Globus pallidus (tissue), 1 donor: ENCODE measurements around the gene LAMA5.

Experiments
- DNase-seq: peaks from one replicate; pipeline ENCODE4 v3.0.0-alpha.2; 2015; ENCODE audit warnings: low spot score

LAMA5 gene

DNA sequence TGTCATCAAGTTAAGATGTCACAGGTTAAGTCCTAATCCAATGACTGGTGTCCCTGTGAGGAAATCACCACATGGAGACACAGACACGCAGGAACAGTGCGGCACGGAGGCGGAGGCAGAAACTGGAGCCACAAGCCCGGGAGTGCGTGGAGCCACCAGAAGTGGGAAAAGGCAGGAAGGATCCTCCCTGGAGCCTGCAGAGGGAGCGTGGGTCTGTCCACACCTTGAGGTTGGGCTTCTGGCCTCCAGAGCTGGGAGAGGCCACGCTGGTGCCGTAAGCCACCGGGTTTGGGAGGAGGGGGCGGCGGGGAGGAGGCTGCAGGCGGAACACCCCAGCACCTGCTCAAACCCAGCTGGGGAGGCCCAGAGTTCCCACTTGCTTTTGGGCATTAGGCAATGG is 36.2 kb upstream of the LAMA5 start:
- no peak for DNase-seq

DNA sequence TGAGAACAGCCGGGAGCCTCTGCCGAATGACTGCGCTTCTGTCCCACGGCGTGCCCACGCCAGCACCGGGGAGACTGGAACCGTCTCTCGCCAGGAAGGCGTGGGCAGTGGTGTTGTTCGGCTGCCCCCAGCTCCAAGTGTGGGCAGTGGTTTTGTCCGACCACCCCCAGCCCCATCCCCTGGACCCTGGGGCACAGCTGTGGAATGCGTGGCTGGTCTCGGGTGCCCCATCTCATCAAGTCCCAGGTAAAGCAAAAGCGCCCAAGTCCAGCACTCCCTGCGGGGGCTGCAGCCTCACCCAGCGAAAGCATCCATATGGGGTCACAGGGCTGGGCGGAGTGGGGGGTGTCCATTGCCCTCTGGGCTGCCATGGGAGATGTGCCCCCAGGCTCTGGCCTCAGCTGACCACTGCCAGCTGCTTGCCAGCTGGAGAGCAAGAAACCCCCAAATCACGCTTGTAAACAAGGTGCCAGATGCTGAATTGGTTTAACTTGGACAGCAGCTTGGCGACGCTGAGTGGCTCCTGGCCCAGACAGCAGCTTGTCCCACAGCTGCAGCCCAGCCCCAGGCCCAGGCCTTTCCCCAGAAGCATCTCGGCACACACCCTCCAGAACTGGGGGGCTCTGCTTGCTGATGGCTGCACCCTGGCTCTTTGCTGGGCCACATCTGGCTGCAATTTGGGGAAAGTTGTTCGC is 35.5 kb upstream of the LAMA5 start:
- no peak for DNase-seq

DNA sequence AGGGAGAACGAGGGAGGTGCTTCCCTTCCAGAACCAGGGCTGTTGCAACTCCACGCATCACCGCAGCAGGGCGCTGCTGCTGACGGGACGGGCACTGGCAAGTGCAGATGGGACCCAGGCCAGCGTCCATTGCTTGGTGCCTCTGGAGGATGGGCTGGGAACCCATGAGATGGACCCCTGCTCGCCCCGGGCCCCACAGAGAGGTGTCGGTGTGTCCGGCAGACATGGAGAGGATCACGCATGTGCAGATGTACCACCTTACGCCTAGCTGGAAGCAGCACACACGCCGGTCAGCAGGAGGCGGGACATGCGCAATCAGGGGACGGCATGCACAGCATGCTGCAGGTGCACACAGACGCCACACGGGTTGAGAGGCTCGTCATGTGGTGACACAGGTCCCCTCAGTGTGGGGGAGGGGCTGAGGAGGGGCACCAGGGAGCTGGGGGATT is 34.2 kb upstream of the LAMA5 start:
- DNase-seq = no peak

DNA sequence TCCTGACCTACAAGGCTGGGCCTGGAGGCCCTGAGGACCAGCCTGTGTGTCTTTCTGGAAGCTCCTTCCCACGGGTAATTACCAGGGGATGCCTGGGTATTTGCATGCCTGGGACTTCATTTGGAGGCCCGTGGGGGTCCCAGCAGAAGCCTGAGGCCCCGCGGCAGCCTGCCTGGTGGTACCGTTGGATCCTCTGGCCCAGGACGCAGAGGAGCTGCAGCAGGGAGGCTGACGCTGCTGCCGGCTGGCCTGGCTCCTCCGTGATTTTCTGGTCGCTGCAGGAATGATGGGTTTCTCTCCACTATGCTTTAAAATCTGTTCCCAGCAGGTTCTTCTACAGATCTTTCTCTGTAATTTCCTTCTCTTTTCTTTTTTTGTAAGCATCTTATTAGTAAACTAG is 33.4 kb upstream of the LAMA5 start:
- DNase-seq = no peak

DNA sequence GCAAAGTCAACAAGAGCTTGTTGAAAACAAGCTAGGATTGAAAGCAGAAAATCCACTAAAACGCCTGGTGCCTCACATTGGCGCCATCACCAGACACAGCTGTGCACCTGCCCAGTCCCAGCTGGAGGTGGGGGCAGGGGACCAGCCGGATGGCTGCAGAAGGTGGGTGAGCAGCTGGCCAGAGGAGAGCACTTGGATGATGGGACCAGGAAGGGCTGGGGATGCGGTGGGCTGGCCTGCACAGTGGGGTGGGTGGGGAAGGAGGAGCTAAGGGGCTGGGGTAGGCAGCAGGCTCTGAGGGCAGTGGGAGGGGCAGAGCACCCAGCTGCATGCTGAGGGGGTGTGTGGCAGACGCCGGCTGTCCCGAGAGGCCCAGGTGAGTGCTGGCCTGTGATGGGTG is 32.9 kb upstream of the LAMA5 start:
- DNase-seq = no peak

DNA sequence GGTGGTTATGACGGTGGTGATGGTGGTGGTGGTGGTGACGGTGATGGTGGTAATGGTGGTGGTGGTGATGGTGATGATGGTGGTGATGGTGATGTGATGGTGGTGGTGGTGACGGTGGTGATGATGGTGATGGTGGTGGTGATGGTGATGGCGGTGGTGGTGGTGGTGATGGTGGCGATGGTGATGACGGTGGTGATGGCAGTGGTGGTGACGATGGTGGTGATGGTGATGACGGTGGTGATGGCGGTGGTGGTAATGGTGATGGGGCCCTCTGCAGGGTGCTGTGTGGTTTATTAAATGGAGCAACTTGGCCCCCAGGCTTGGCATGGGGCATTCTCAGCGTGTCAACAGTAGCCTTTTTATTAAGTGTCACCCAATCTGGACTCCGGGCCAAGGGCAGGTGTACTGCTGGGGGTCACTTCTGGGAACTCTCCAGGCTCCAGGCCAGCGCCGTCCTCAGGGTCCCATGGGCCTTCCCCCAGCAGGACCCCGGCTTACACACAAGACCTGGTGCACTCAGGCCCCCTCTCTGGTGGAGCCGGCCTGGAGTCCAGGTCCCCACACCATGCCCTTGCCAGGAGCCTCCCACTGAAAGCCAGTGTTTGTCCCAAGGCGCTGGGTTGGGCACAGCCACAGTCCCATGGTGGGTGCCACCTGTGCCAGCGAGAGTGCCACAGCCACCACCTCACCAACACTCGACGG is 31.2 kb upstream of the LAMA5 start:
- DNase-seq = no peak

DNA sequence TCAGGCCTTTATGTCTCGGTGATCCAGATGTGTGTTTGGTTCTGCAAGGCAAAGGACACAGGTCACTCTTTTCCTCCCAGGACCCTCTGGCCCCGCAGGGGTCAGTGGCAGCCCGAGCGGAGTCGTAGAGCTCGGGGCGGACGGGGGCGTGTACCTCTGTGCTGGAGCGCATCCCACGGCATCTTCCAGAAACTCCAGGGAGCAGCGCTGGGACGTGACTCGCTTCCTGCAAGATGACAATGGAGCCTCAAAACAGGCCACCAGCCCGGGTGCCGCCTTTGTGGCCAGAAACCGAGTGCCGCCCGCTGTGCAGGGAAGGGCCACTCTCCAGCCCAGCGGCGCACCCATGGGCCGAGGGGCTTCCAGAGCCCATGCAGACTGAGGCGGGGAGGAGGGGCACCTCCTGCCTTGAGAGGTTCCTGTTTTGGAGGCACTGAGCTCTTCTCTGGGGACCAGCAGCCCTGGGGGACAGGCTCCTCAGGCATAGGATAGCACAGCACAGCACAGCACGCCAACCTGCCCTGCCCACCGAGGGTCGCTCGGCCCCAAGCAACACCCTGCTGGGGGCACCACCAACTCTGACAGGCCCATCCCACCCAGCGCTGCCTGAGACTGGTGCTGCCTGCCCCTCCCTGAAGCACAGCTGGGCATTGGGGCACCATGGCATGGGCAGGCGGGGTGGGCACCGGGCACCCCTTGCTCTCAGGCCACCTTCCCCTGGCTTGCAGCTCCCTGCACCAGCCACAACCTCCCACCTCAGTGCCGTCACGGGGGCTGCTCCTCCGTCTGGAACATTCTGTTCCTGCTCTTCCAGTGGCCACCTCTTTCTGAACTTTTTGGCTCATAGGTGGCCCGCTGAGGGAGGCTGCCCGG is 29.5 kb upstream of the LAMA5 start:
- DNase-seq = no peak

DNA sequence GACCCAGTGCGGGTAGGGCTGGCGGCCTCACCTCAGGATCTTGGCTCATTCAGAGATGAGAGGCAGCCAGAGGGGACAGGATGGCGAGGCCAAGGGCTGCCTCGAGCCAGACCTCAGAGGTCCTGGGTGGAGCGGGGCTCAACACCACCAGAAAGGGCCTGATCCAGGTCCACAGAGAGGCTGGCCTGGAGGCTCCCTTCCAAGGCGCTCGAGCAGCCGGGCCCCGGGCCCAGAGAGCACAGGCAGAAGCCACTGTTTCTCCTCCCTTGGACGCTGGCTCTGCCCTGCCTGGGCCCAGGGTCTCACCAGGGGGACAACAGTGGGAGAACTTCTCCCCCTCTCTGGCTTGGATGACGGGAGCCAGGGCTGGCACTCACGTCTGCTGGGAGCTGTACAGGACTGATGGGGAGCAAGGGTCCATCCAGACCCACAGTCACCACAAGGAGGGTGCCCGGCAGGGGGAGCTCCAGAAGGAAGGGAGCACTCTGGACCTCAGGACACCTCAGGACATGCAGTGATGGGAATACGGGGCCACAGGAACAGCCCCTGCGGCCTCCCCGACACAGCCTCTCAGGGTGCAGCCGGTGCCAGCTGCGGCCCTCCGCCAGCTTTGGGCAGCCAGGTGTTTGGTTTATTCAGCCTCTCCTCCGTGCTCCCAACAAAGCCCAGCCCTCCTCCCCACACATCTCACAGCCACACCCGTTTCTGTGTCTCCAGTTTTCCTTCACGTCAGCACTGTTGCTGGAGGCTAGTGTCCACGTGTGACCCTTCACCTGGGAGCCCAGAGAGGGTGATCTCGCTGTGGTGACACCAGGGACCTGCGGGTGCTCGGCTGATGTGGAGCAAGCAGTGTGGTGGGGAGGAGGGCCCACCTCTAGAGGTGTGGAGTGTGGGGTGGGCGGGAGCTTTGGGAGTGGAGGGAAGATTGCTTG is 28.5 kb upstream of the LAMA5 start:
- no peak for DNase-seq

DNA sequence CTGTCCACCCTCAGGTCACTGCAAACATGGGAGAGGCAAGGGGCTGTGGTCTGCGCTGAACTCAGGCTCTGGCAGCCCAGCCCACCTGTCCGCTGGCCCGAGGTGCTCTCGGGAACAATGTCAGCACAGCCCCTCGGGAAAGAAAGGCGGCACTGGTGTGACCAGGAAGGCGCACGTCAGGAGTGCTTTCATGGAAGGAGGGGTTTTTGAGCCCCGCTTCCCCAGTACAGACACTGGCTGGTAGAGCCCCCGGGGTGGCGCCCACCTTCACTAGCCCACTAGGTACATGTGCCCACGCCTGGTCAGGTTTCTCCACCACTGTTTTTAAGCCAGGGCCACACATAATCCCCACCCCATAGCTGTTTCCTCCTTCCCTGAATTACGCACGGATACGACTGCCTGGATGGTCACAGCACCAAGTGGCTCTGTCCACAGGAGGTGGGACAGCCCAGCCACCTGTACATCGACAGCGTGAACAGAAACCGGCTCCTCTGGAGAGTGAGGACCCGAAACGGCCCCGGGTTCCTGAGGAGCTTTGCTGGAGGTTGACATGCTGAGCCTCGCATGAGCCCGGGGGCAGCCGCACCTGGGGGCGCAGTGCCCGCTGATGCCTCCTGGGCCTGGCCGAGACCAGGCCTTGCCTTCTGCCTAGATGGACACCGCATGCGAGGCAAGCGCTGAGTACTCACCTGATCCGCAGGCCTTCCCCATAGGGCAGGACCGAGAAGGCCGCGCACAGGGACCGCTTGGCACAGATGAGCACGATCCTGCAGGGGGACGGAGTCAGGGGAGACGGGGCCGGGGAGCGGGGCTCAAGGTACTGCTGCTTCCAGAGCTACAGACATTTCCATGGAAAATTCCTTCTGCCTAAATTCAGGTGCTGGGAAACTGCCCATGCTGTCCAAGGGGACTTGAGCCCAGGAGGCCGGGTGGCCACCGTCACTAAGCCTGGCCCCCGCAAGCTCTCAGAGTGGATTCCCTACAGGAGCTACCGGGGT is 27.4 kb upstream of the LAMA5 start:
- DNase-seq = no peak

DNA sequence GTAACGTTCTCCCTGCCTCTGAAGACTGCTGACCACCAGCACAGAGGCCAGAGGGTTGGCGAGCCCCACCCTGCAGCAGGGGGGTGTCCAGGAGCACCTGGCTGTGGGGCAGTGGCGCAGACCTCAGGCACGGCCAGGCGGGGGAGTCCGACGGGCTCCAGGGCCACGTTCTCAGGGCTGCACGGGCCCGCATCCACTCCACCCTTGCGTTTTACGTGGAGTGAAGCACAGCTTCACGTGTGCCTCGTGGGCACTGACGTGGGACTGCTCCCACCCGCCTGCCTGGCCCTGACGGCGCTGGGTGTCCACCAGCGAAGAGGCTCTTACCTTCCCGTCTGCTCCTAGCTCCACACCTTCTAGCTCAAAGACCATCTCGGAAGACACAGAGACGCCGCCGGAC is 26.7 kb upstream of the LAMA5 start:
- no peak for DNase-seq

DNA sequence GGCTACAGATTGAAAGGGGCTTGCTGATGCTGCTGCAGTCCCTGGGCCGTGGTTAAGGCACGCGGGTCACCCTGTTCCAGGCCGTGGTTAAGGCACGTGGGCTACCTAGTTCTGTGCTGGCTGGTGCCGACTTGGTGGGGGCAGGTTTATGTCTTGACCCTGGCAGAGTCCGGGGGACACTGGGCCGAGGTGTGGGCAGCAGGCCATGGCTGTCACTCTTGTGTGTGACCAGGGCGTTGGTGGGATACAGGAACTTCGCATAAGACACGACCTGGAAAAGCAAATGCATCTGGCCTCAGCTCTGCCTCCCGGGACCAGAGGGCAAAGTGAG is 26.2 kb upstream of the LAMA5 start:
- no peak for DNase-seq

DNA sequence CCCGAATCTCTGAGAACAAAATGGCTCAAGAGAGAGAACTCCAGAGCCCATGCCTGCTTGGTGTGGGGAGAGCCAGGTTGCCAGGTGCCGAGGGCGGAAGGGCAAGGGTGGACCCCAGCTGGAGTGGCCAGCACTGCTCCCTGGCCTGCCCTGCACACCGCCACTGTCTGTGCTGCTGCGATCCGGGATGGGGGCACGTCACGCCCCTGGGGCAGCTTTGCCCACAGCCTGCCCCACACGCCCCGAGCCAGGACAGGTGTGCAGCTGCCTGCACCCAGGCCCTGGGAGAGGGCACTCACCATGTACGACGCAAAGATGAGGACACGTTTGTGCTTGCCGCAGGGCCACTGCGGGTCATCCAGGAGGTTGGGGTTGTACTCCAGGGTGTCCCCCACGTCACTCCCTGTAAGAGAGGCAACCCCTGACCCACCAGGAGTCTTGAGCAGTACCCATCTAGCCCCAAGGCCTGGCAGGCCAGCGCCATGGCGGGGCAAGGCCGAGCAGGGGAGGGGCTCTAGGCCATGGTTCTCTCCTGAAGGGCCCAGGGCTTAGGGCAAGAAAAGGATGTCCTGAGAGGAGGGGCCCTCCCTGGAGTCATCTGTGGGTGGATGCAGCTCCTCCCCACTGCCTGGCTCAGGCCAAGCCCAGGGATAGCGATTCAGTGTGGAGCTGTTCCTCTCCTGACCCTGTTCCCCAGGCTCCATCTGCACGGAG is 25.7 kb upstream of the LAMA5 start:
- no peak for DNase-seq

DNA sequence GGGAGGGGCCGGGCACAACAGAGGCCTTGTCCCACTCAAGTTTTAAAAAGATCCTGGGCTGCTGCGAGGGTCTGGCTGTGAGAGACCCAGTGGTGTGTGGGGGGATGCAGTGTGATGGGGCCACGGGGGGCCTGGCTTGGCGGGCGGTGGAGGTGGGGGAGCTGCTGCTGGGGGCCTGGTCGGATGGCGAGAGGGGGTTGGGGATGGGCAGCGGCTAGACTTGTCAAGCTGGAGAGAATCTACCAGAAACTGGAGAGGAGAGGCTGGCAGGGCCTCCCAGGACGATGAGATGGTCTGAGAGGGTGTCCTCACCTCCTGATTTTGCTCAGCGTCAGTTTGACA is 24.9 kb upstream of the LAMA5 start:
- DNase-seq = no peak

DNA sequence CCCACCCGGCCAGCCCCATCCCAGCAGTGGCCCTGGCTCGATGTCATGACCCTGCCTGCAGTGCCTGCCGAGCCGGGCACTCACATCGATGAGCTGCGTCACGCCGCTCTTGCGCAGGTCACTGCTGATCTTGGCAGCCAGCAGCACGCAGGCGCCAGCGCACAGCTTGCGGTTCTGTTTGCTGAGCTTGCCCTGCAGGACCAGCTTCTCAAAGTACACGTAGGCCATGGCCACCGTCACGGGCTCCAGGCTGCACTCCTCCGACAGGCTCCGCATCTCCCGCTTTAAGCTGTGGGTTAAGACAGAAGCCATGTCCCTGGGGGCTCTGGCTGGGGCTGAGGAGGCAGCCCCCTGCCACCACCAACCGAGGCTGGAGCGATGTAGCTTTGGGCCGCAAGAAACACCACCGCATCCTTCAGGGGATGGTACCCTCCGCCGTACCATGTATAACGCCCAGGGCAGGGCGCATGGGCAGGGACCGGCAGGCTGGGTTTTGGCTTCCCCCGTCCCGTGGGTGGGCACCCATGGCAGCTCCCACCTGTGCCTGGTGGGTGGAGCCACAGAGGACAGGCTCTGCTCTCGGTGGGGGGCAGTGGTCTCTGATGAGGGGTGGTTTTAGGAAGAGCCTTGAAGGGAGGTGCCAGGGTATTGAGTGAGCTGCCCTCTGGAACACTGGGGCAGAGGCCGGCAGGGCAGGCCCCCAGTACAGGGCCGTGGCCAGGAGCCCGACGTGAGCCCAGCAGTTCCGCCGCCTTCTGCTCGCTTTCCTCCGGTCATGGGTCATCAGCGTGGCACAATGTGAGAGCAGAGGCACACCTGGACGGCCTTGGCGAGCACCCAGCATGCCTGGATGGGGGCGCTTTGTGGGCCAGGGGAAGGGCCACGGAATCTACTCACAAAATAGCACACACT is 24.3 kb upstream of the LAMA5 start:
- DNase-seq = no peak

DNA sequence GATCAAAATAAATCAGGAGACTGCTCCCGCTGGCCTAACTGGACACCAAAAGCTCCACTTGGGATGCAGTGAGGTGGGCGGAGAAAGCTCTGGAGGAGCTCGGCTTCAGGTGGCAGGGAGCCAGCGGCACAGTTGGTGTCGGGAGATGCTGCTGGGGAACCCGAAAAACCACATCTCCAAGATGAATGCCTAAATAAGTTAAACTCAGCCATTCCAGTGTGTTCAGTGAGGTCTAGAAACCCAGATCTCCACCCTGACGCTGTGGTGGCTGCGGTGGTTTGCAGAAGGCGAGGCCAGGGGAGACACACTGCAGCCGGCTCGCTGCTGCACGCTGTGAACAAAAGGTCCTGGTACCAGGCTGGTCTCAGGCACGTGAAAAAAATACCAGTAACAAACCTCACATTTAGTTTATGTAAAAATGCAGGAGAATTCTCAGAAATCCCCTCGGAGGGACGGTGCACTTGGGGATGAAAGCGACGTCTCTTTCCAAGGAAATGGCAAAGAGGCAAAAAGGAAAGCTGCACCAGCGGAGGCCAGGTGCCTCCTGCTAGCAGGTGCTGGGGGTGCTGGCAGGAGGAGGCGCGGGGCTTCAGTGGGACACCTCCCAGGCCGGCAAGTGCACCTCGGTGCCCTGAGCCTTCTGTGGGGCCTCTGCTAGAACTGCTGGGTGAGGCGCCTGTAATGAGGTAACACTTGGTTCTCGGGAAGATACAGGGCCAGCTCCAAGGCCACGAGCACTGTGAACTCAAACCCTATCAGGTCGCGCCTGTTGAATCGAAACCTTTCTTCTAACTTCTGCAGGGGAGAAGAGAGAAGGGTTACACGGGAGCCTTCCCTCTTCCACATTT is 23.4 kb upstream of the LAMA5 start:
- no peak for DNase-seq

DNA sequence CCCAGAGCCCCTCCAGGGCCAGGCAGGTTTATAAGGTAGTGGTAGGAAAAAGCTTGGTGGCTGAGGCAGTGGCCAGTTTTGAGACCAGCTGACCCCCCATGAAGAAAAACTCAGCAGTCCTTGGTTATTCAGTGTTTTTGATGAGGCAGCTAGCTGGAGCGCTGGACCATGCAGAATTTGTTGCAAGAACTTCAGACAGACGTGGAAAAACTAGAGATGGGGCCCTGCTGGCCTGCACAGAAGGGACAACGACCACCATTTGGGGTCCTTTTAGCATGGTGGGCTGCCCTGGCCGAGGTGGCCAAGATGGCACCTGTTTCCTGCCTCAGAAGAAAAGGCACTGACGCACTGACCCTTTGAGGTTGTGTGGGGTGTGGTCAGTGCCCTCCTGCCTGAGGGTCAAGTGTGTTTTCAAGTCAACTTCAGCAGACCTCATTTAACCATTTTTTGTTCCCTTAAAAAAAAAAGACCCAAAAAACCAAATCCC is 22.5 kb upstream of the LAMA5 start:
- DNase-seq = no peak

DNA sequence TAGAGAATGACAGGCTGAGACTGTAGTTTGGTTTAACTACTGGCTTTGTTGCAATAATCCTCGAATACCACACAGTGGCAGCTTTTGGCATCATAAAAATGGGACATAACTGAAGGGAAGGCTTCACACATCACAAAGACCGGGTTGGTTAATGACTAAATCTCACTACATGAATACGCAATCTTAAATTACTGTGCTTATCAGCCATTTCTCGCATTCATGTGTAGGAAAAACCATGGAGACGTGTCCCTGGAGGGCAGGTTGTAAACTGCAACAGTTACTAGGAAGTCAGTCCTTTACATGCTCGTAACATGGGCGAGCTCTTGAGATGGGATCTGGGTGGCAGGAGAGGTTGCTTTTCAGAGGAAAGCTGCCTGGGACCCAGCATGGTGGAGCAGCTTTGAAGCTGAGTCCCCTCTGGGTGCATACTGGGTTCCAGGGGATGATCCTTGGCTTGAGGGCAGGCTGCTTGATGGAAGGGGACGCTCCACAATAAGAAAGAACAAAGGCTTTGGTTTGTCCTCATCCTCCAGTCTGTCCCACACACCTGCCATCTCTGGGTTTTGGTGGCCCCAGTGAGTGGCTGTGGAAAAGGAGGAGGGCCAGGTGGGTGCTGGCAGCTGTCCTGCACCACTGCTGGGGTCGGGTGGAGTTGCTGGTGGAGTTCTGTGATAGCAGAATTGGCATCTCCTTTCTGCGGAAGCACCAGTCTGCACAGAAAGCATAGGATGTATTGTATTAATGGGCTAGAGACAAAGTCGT is 21.9 kb upstream of the LAMA5 start:
- no peak for DNase-seq
